Smooth muscle cell (in vitro differentiated cells): Measurements from ENCODE around the gene CEMIP. TPM values are rescaled to one million over a fixed set of nuclear protein-coding genes. Genes with fewer than 3 reads are reported as not detected.

Source experiments
- DNase-seq: peaks from one replicate; lab custom pipeline; 2025; ENCODE audit not compliant: unreplicated experiment; lab: John Stamatoyannopoulos, UW
- H2AFZ ChIP-seq: fragments of 200-600 bp; sonication (generic); 2 replicates; pipeline ENCODE4 v1.6.0; 2016; ENCODE audit warnings: antibody characterized with exemption, low read depth, mild to moderate bottlenecking
- H3F3A ChIP-seq: fragments of 200-600 bp; sonication (generic); 2 replicates; pipeline ENCODE4 v1.6.0; 2017; ENCODE audit warnings: antibody characterized with exemption, low read depth
- H3K27ac ChIP-seq: fragments of 200-600 bp; sonication (generic); 2 replicates; pipeline ENCODE4 v1.5.1; 2016; ENCODE audit warnings: low read depth, mild to moderate bottlenecking
- H3K27me3 ChIP-seq: fragments of 200-600 bp; sonication (generic); 2 replicates; pipeline ENCODE4 v1.6.1; 2016; ENCODE audit warnings: low read depth, mild to moderate bottlenecking
- H3K36me3 ChIP-seq: fragments of 200-600 bp; sonication (generic); 2 replicates; pipeline ENCODE4 v1.5.1; 2016; ENCODE audit warnings: low read depth
- H3K4me1 ChIP-seq: fragments of 200-600 bp; sonication (generic); 2 replicates; pipeline ENCODE4 v1.5.1; 2016; ENCODE audit warnings: low read depth
- H3K4me2 ChIP-seq: fragments of 200-600 bp; sonication (generic); 2 replicates; pipeline ENCODE4 v1.6.0; 2016; ENCODE audit warnings: mild to moderate bottlenecking
- H3K4me3 ChIP-seq: fragments of 200-600 bp; sonication (generic); 2 replicates; pipeline ENCODE4 v1.5.1; 2016; ENCODE audit warnings: mild to moderate bottlenecking
- H3K79me2 ChIP-seq: fragments of 200-600 bp; sonication (generic); 2 replicates; pipeline ENCODE4 v1.6.0; 2016; ENCODE audit warnings: low read depth, mild to moderate bottlenecking
- H3K9ac ChIP-seq: fragments of 200-600 bp; sonication (generic); 2 replicates; pipeline ENCODE4 v1.6.0; 2016; ENCODE audit warnings: low read depth
- H3K9me3 ChIP-seq: fragments of 200-600 bp; sonication (generic); replicated peaks from 2 replicates; pipeline ENCODE4 v1.5.1; 2016; ENCODE audit warnings: low read depth
- H4K20me1 ChIP-seq: fragments of 200-600 bp; sonication (generic); 2 replicates; pipeline ENCODE4 v1.6.0; 2016; ENCODE audit warnings: low read depth
- CTCF ChIP-seq: fragments of 200-600 bp; sonication (generic); IDR thresholded peaks from 2 replicates; pipeline ENCODE4 v1.5.1; 2017; ENCODE audit warnings: borderline replicate concordance, mild to moderate bottlenecking, antibody characterized with exemption; ENCODE audit not compliant: insufficient read depth, poor library complexity, severe bottlenecking
- WGBS: methylation state at CpG from one replicate; pipeline ENCODE4 v1.1.7; 2016; ENCODE audit warnings: low lambda C conversion rate; 5-methylcytosine and 5-hydroxymethylcytosine counted together
- polyA plus RNA-seq: library from polyadenylated mRNA; unstranded; fragments of >200 nt; fragmentation: Nextera tagmentation; extraction: Ambion mirVana; gene quantifications from 2 replicates; pipeline ENCODE4 v1.2.1, GENCODE V29; 2016
- total RNA-seq: library from RNA; depleted of rRNA; stranded (reverse); fragments of >200 nt; gene quantifications from 2 replicates; pipeline ENCODE4 v1.2.3, GENCODE V29; 2014

CEMIP gene
- total and polyA plus RNA-seq, 2 experiments from 2014 or later: 1.9 TPM

- no peak overlapping the region for H3K9ac ChIP-seq
- no peaks in the 10 kb centered on the region for H3K27me3 ChIP-seq
- peaks cover 90% of the 10 kb centered on the region for H4K20me1 ChIP-seq
- H3K4me1 ChIP-seq: peaks cover 9% of the 10 kb centered on the region
- peaks cover 59% of the 10 kb centered on the region for H3K79me2 ChIP-seq
- H3K36me3 ChIP-seq: no peaks in the 10 kb centered on the region
- no peak for TF ChIP-seq CTCF
- no peak overlapping the region for H3K4me2 ChIP-seq
- 85% methylated on average over 5 of the region's 5 CpGs for WGBS
- H3F3A ChIP-seq: peaks cover 4% of the 10 kb centered on the region
- H2AFZ ChIP-seq: no peak overlapping the region
- H3K4me3 ChIP-seq: no peak overlapping the region
- H3K9me3 ChIP-seq: no peaks in the 10 kb centered on the region
- DNase-seq: no peak
- no peak overlapping the region for H3K27ac ChIP-seq
Measured at GRCh38 chr15:80982839-80983238, 203.7 kb downstream of the CEMIP start.

- Histone ChIP-seq H3K27me3 (no peaks in the 10 kb centered on the region), H3K4me1 (peaks cover 21% of the 10 kb centered on the region), H3K27ac (no peak overlapping the region), H3K79me2 (peaks cover 75% of the 10 kb centered on the region), H3K36me3 (no peaks in the 10 kb centered on the region), H4K20me1 (peaks cover 85% of the 10 kb centered on the region), H2AFZ (no peak overlapping the region), H3F3A (peaks cover 4% of the 10 kb centered on the region), H3K4me2 (no peak overlapping the region), H3K4me3 (no peak overlapping the region), H3K9me3 (no peaks in the 10 kb centered on the region), H3K9ac (no peak overlapping the region)
- TF ChIP-seq CTCF: no peak
- no peak for DNase-seq
- 70% methylated on average over 9 of the region's 9 CpGs for WGBS
Measured at GRCh38 chr15:80984856-80985255, 205.7 kb downstream of the CEMIP start.

- H3K9me3 ChIP-seq: no peaks in the 10 kb centered on the region
- H3K79me2 ChIP-seq: peaks cover 67% of the 10 kb centered on the region
- H3K9ac ChIP-seq: no peak overlapping the region
- no peak overlapping the region for H3K4me2 ChIP-seq
- H3K27me3 ChIP-seq: no peaks in the 10 kb centered on the region
- no peak overlapping the region for H3K27ac ChIP-seq
- WGBS: 51% methylated on average over 5 of the region's 5 CpGs
- H3K36me3 ChIP-seq: no peaks in the 10 kb centered on the region
- TF ChIP-seq CTCF: no peak
- H4K20me1 ChIP-seq: peaks cover 74% of the 10 kb centered on the region
- H3F3A ChIP-seq: peaks cover 9% of the 10 kb centered on the region
- no peak overlapping the region for H2AFZ ChIP-seq
- H3K4me1 ChIP-seq: peaks cover 28% of the 10 kb centered on the region
- no peak for DNase-seq
- H3K4me3 ChIP-seq: no peak overlapping the region
Measured at GRCh38 chr15:80985981-80986380, 206.8 kb downstream of the CEMIP start.

GRCh38 chr15:80986487-80986886 is 207.3 kb downstream of the CEMIP start:
- H2AFZ ChIP-seq: no peak overlapping the region
- H3K9ac ChIP-seq: no peak overlapping the region
- peaks cover 14% of the 10 kb centered on the region for H3F3A ChIP-seq
- no peak overlapping the region for H3K27ac ChIP-seq
- 77% methylated on average over 1 of the region's 1 CpG for WGBS
- H3K36me3 ChIP-seq: no peaks in the 10 kb centered on the region
- no peak for DNase-seq
- no peaks in the 10 kb centered on the region for H3K9me3 ChIP-seq
- no peak overlapping the region for H3K4me3 ChIP-seq
- no peak for TF ChIP-seq CTCF
- H3K79me2 ChIP-seq: peaks cover 67% of the 10 kb centered on the region
- H3K4me1 ChIP-seq: peaks cover 28% of the 10 kb centered on the region
- peaks cover 70% of the 10 kb centered on the region for H4K20me1 ChIP-seq
- no peaks in the 10 kb centered on the region for H3K27me3 ChIP-seq
- H3K4me2 ChIP-seq: peak overlapping the region; percentile 31
